Activated CD4-positive, alpha-beta T cell treated with anti-CD3 and anti-CD28 coated beads for 36 hours (primary cell): ENCODE data around the gene NXNL1. TPM values are rescaled to one million over a fixed set of nuclear protein-coding genes. Genes with fewer than 3 reads are reported as not detected.
A peak's percentile ranks its signal among the peaks of the same experiment; 100 is the strongest.

Source experiments
- ATAC-seq: fragments of 200-7000 bp; cut with Tn5 transposase; one replicate; pipeline ENCODE4 v1.10.0; 2021; ENCODE audit warnings: mild to moderate bottlenecking, moderate library complexity
- CTCF ChIA-PET: fragments of 350-600 bp; sonication (Branson Sonifier 250); formaldehyde crosslinking; loops from one replicate; lab custom pipeline; 2021; ENCODE audit warnings: antibody characterized with exemption; lab: Charles Lee
- POLR2A ChIA-PET: fragments of 350-600 bp; sonication (Branson Sonifier 250); formaldehyde crosslinking; loops from one replicate; lab custom pipeline; 2021; ENCODE audit warnings: antibody characterized with exemption, inconsistent platforms; lab: Charles Lee
- DNase-seq: peaks from one replicate; pipeline ENCODE4 v3.0.0-alpha.2; 2020
- H3K27ac Mint-ChIP-seq: one replicate; pipeline ENCODE4 v1.8.0; 2021; ENCODE audit warnings: mixed read lengths
- H3K27me3 Mint-ChIP-seq: one replicate; pipeline ENCODE4 v1.8.0; 2021; ENCODE audit warnings: mixed read lengths
- H3K36me3 Mint-ChIP-seq: one replicate; pipeline ENCODE4 v1.8.0; 2021; ENCODE audit warnings: low read depth, mixed read lengths
- H3K4me1 Mint-ChIP-seq: one replicate; pipeline ENCODE4 v1.8.0; 2021; ENCODE audit warnings: mixed read lengths
- H3K4me3 Mint-ChIP-seq: one replicate; pipeline ENCODE4 v1.8.0; 2021; ENCODE audit warnings: mild to moderate bottlenecking, moderate library complexity, mixed read lengths
- H3K9me3 Mint-ChIP-seq: one replicate; pipeline ENCODE4 v1.8.0; 2021; ENCODE audit warnings: low read depth, mixed read lengths
- intact Hi-C, 2 experiments: fragments of 100-400 bp; cut with DNase I in 1 of 2; cut with micrococcal nuclease in 1 of 2; formaldehyde crosslinking; loops; one replicate each; pipeline versions ENCODE4 v1.14.2 to v1.15.1; 2022 to 2024; cut with DNase I, micrococcal nuclease
- total RNA-seq, 2 experiments: library from RNA; stranded (reverse); gene quantifications; one replicate each; pipeline ENCODE4 v1.2.3, GENCODE V29; 2021

NXNL1 gene
- total RNA-seq, 2 experiments from 2014 or later, result not detected

- H3K9me3 Mint-ChIP-seq, result no peaks in the 10 kb centered on the region
- no peak overlapping the region for H3K27ac Mint-ChIP-seq
- intact Hi-C loops, result loop anchor here in 1 of 2 experiments (5.0 kb wide), 1 partner anchor 118 kb away; no protein-coding TSS in a partner anchor
- ATAC-seq, result no peak
- POLR2A ChIA-PET, result no interaction called here
- CTCF ChIA-PET, result interaction anchor here (0.5 to 1.6 kb wide), 6 partner anchors 10 to 367 kb away, joined by 3 to 8 read pairs (median 4); partner anchors contain the start of gene INSL3
- no peak for DNase-seq
- no peaks in the 10 kb centered on the region for H3K36me3 Mint-ChIP-seq
- peaks cover 35% of the 10 kb centered on the region for H3K27me3 Mint-ChIP-seq
- H3K4me1 Mint-ChIP-seq, result peaks cover 20% of the 10 kb centered on the region
- no peak overlapping the region for H3K4me3 Mint-ChIP-seq
These were observed 6.1 kb downstream of the NXNL1 start for GRCh38 chr19:17454576-17455071.

- ChIA-PET POLR2A (no interaction called here), CTCF (interaction anchor here (0.6 to 0.9 kb wide), 3 partner anchors 17 to 869 kb away, joined by 4 read pairs; partner anchors contain the start of gene MPV17L2)
- no peaks in the 10 kb centered on the region for H3K9me3 Mint-ChIP-seq
- no peak overlapping the region for H3K27ac Mint-ChIP-seq
- H3K4me1 Mint-ChIP-seq, result peaks cover 20% of the 10 kb centered on the region
- DNase-seq (no peak), ATAC-seq (no peak)
- no peaks in the 10 kb centered on the region for H3K36me3 Mint-ChIP-seq
- intact Hi-C loops, result loop anchor here (2.0 to 5.0 kb wide), 4 partner anchors 15 to 403 kb away; partner anchors contain the start of gene PGLS (in 1 of the 2)
- peaks cover 35% of the 10 kb centered on the region for H3K27me3 Mint-ChIP-seq
- H3K4me3 Mint-ChIP-seq, result no peak overlapping the region
These were observed 8.9 kb downstream of the NXNL1 start for GRCh38 chr19:17451820-17452219.

GRCh38 chr19:17450264-17451075, 10.3 kb downstream of the NXNL1 start:
- no peak overlapping the region for H3K4me3 Mint-ChIP-seq
- H3K27ac Mint-ChIP-seq, result no peak overlapping the region
- ChIA-PET CTCF (interaction anchor here (0.6 to 1.3 kb wide), 4 partner anchors 10 to 106 kb away, joined by 3 to 6 read pairs (median 4); partner anchors contain the start of gene NXNL1), POLR2A (no interaction called here)
- DNase-seq (peak; percentile 73), ATAC-seq (peak; percentile 91)
- no peaks in the 10 kb centered on the region for H3K9me3 Mint-ChIP-seq
- intact Hi-C loops, result loop anchor here (1.0 to 5.0 kb wide), 5 partner anchors 30 to 157 kb away; partner anchors contain the start of genes COLGALT1 (in 1 of the 2), MVB12A (in 1 of the 2) and PGLS (in 1 of the 2)
- peaks cover 29% of the 10 kb centered on the region for H3K27me3 Mint-ChIP-seq
- peaks cover 20% of the 10 kb centered on the region for H3K4me1 Mint-ChIP-seq
- H3K36me3 Mint-ChIP-seq, result no peaks in the 10 kb centered on the region

- Mint-ChIP-seq H3K36me3 (no peaks in the 10 kb centered on the region), H3K4me1 (peaks cover 16% of the 10 kb centered on the region), H3K9me3 (no peaks in the 10 kb centered on the region), H3K4me3 (no peak within 1 kb of the TSS), H3K27ac (no peak within 1 kb of the TSS), H3K27me3 (peaks cover 14% of the 10 kb centered on the region)
- DNase-seq (peak; percentile 77), ATAC-seq (peak; percentile 57)
- intact Hi-C loops, result no loop called here
- ChIA-PET POLR2A (no interaction called here), CTCF (interaction anchor here (0.5 to 2.6 kb wide), 12 partner anchors 8 to 1498 kb away, joined by 3 to 8 read pairs (median 3); no protein-coding TSS in a partner anchor)
These were observed 12.4 kb downstream of the NXNL1 start, which contains the start of gene TMEM221 for GRCh38 chr19:17448131-17448967. TMEM221 (minus strand) TSS chr19:17448668; CDS start chr19:17448462, 206 bp downstream.

- no peak overlapping the region for H3K27ac Mint-ChIP-seq
- peaks cover 13% of the 10 kb centered on the region for H3K27me3 Mint-ChIP-seq
- peaks cover 16% of the 10 kb centered on the region for H3K4me1 Mint-ChIP-seq
- POLR2A ChIA-PET, result no interaction called here
- DNase-seq (no peak), ATAC-seq (no peak)
- no peaks in the 10 kb centered on the region for H3K36me3 Mint-ChIP-seq
- no peak overlapping the region for H3K4me3 Mint-ChIP-seq
- CTCF ChIA-PET, result interaction anchor here (0.7 to 2.6 kb wide), 8 partner anchors 9 to 641 kb away, joined by 3 to 8 read pairs (median 3); no protein-coding TSS in a partner anchor
- H3K9me3 Mint-ChIP-seq, result no peaks in the 10 kb centered on the region
- intact Hi-C loops, result no loop called here
These were observed 13.0 kb downstream of the NXNL1 start for GRCh38 chr19:17447704-17448130.

- Mint-ChIP-seq H3K27ac (no peak overlapping the region), H3K9me3 (no peaks in the 10 kb centered on the region), H3K4me3 (no peak overlapping the region), H3K27me3 (peaks cover 13% of the 10 kb centered on the region), H3K36me3 (no peaks in the 10 kb centered on the region), H3K4me1 (peaks cover 10% of the 10 kb centered on the region)
- ChIA-PET CTCF (interaction anchor here (0.5 to 2.6 kb wide), 3 partner anchors 8 to 665 kb away, joined by 3 to 8 read pairs (median 5); no protein-coding TSS in a partner anchor), POLR2A (interaction anchor here (0.7 kb wide), 1 partner anchor 94 kb away, joined by 3 read pairs; no protein-coding TSS in a partner anchor)
- intact Hi-C loops, result no loop called here
- ATAC-seq (no peak), DNase-seq (no peak)
These were observed 15.1 kb downstream of the NXNL1 start for GRCh38 chr19:17445526-17446165.

GRCh38 chr19:17441241-17442021, 19.3 kb downstream of the NXNL1 start:
- Mint-ChIP-seq H3K36me3 (no peaks in the 10 kb centered on the region), H3K4me1 (no peaks in the 10 kb centered on the region), H3K27ac (no peak overlapping the region), H3K4me3 (no peak overlapping the region), H3K9me3 (no peaks in the 10 kb centered on the region), H3K27me3 (no peaks in the 10 kb centered on the region)
- ChIA-PET POLR2A (interaction anchor here (0.6 to 0.7 kb wide), 3 partner anchors 32 to 201 kb away, joined by 3 to 8 read pairs (median 3); no protein-coding TSS in a partner anchor), CTCF (interaction anchor here (0.6 to 1.6 kb wide), 15 partner anchors 13 to 1294 kb away, joined by 3 to 9 read pairs (median 3); partner anchors contain the start of gene MVB12A)
- peak; percentile 41 for DNase-seq
- intact Hi-C loops, result loop anchor here (1.0 kb wide), 1 partner anchor 25 kb away; no protein-coding TSS in a partner anchor
- peak; percentile 84 for ATAC-seq

GRCh38 chr19:17436874-17437267, 23.9 kb downstream of the NXNL1 start:
- DNase-seq, result no peak
- ChIA-PET POLR2A (no interaction called here), CTCF (interaction anchor here (1.0 to 1.5 kb wide), 3 partner anchors 9 to 25 kb away, joined by 3 to 5 read pairs (median 3); partner anchors contain the start of gene TMEM221)
- H3K36me3 Mint-ChIP-seq, result no peaks in the 10 kb centered on the region
- H3K27ac Mint-ChIP-seq, result no peak overlapping the region
- H3K4me3 Mint-ChIP-seq, result no peak overlapping the region
- ATAC-seq, result no peak
- H3K9me3 Mint-ChIP-seq, result no peaks in the 10 kb centered on the region
- no peaks in the 10 kb centered on the region for H3K27me3 Mint-ChIP-seq
- intact Hi-C loops, result no loop called here
- H3K4me1 Mint-ChIP-seq, result no peaks in the 10 kb centered on the region

GRCh38 chr19:17436094-17436873, 24.4 kb downstream of the NXNL1 start:
- Mint-ChIP-seq H3K4me3 (no peak overlapping the region), H3K9me3 (no peaks in the 10 kb centered on the region), H3K27ac (no peak overlapping the region), H3K27me3 (no peaks in the 10 kb centered on the region), H3K36me3 (no peaks in the 10 kb centered on the region), H3K4me1 (no peaks in the 10 kb centered on the region)
- CTCF ChIA-PET, result interaction anchor here (1.0 to 1.5 kb wide), 3 partner anchors 9 to 25 kb away, joined by 3 to 5 read pairs (median 3); partner anchors contain the start of gene TMEM221
- POLR2A ChIA-PET, result no interaction called here
- intact Hi-C loops, result no loop called here
- DNase-seq (no peak), ATAC-seq (no peak)
